ENCODE measurements around the gene ZNF611. TPM values are rescaled to one million over a fixed set of nuclear protein-coding genes. Genes with fewer than 3 reads are reported as not detected.

ZNF611 gene
- total and polyA plus RNA-seq, 9 of the 15 experiments (the other 6 are each of a cell fraction or from before 2014, with no cell fraction given), result 3.7 to 29.6 (median 12.8) TPM

GRCh38 chr19:52722062-52723003, 12.5 kb downstream of the ZNF611 start:
- Histone ChIP-seq H3K9me1 (ENCODE audit: control insufficient read depth, insufficient read depth, low read length) (no peaks in the 10 kb centered on the region), H3K9ac (ENCODE audit: insufficient read depth in 1 of 2, low read depth in 2 of 2, low read length in 2 of 2) (no peak overlapping the region), H3K4me1 (replicated peaks in 1 of 2; ENCODE audit: control insufficient read depth in 2 of 2, insufficient read depth in 2 of 2, low read length in 2 of 2) (peaks cover 30 to 35% of the 10 kb centered on the region in 2 experiments), H3K9me3 (replicated peaks; ENCODE audit: control insufficient read depth, insufficient read depth, low read depth, low read length) (no peaks in the 10 kb centered on the region; the same call in none of the 2 replicates), H2AFZ (ENCODE audit: low read depth, low read length) (no peak overlapping the region), H3K4me3 (no peak overlapping the region), H3K27ac (ENCODE audit: extremely low read depth, low read depth, low read length) (no peak overlapping the region), H3K79me2 (ENCODE audit: control insufficient read depth, insufficient read depth, low read length) (peaks cover 39% of the 10 kb centered on the region), H3K4me2 (ENCODE audit: insufficient read depth, low read length) (no peak overlapping the region), H4K20me1 (replicated peaks; ENCODE audit: control insufficient read depth, insufficient read depth, low read length) (no peaks in the 10 kb centered on the region), H3K36me3 (ENCODE audit: control insufficient read depth, insufficient read depth, low read length) (peaks cover 27% of the 10 kb centered on the region), H3K27me3 (ENCODE audit: control insufficient read depth in 2 of 2, insufficient read depth in 2 of 2, low read length in 2 of 2) (no peaks in the 10 kb centered on the region)
- POLR2A ChIA-PET, result no interaction called here
- DNase-seq (ENCODE audit: extremely low read depth in 1 of 4, low spot score in 3 of 4) (no peak), ATAC-seq (no peak), FAIRE-seq (no peak)
- intact Hi-C loops (cut with micrococcal nuclease), result loop anchor here (10.0 kb wide), 1 partner anchor 118 kb away; no protein-coding TSS in a partner anchor
- no TSS peak for BruUV-seq (replicated peaks)
- CTCF ChIA-PET (ENCODE audit: low intra/inter-chr PET ratio), result no interaction called here
- 71% methylated on average over 7 of the region's 7 CpGs for WGBS (ENCODE audit: insufficient coverage, low coverage, missing lambda C conversion rate)
- TF ChIP-seq, protein P1, sequence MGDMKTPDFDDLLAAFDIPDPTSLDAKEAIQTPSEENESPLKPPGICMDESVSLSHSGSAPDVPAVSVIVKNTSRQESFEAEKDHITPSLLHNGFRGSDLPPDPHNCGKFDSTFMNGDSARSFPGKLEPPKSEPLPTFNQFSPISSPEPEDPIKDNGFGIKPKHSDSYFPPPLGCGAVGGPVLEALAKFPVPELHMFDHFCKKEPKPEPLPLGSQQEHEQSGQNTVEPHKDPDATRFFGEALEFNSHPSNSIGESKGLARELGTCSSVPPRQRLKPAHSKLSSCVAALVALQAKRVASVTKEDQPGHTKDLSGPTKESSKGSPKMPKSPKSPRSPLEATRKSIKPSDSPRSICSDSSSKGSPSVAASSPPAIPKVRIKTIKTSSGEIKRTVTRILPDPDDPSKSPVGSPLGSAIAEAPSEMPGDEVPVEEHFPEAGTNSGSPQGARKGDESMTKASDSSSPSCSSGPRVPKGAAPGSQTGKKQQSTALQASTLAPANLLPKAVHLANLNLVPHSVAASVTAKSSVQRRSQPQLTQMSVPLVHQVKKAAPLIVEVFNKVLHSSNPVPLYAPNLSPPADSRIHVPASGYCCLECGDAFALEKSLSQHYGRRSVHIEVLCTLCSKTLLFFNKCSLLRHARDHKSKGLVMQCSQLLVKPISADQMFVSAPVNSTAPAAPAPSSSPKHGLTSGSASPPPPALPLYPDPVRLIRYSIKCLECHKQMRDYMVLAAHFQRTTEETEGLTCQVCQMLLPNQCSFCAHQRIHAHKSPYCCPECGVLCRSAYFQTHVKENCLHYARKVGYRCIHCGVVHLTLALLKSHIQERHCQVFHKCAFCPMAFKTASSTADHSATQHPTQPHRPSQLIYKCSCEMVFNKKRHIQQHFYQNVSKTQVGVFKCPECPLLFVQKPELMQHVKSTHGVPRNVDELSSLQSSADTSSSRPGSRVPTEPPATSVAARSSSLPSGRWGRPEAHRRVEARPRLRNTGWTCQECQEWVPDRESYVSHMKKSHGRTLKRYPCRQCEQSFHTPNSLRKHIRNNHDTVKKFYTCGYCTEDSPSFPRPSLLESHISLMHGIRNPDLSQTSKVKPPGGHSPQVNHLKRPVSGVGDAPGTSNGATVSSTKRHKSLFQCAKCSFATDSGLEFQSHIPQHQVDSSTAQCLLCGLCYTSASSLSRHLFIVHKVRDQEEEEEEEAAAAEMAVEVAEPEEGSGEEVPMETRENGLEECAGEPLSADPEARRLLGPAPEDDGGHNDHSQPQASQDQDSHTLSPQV (IDR thresholded peaks at IDR 0.05), result no peak
- TF ChIP-seq FOSL1 (tag; conservative IDR thresholded peaks at IDR 0.05) (peak; percentile 56), RAD21 (CRISPR knock-in tag; conservative IDR thresholded peaks at IDR 0.05 in 1 of 2, IDR thresholded peaks at IDR 0.05 in 1 of 2) (no peak), YBX1 (IDR thresholded peaks at IDR 0.05) (no peak), MEIS2 (IDR thresholded peaks at IDR 0.05; ENCODE audit: partially characterized antibody) (peak; percentile 9), DACH1 (IDR thresholded peaks at IDR 0.05; ENCODE audit: partially characterized antibody) (peak; percentile 15), ATF7 (IDR thresholded peaks at IDR 0.05) (no peak), RUNX1 (IDR thresholded peaks at IDR 0.05; ENCODE audit: low read depth) (no peak), NCOA2 (IDR thresholded peaks at IDR 0.05; ENCODE audit: partially characterized antibody in 2 of 2) (no peak)
- in situ Hi-C loops (cut with MboI), result no loop called here

Data from K562 (cell line).